Thyroid gland (tissue), 4 donors: ENCODE measurements around the gene LRRK2.

Source experiments
- POLR2A ChIP-seq, 2 donors: fragments of 450-650 bp; IDR thresholded peaks; one replicate each; pipeline ENCODE4 v1.6.1; 2017; ENCODE audit warnings: antibody characterized with exemption in 2 of 2, mild to moderate bottlenecking in 2 of 2, moderate library complexity in 1 of 2
- TF ChIP-seq, protein P1 (sequence below), 6 experiments: fragments of 200-600 bp in 3 of 6; fragments of 450-650 bp in 3 of 6; sonication (generic) in 3 of 6; IDR thresholded peaks; one replicate each; pipeline ENCODE4 v1.5.1; 2016 to 2019; ENCODE audit warnings: antibody characterized with exemption in 6 of 6, mild to moderate bottlenecking in 2 of 6, inconsistent platforms in 1 of 6, moderate library complexity in 1 of 6

DNA sequence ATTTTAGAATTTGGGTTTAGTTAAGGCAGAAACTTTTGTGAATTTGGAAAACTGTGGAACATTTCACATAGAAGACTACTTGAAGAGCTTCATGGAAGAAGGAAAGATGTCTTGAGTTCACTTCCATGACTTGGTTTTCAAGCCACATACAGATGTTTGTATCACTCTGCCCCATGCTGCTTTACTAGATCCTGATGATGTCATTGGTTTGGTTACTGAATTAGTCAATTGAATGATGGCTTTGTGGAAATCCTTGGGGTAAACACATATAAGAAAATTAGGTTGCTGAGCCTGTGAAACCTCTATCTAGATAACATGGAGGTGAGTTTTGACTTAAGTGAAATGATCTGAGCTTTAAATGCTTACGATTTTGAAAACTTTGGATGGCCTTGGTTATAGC is 90.6 kb downstream of the LRRK2 start:
- TF ChIP-seq, protein P1, sequence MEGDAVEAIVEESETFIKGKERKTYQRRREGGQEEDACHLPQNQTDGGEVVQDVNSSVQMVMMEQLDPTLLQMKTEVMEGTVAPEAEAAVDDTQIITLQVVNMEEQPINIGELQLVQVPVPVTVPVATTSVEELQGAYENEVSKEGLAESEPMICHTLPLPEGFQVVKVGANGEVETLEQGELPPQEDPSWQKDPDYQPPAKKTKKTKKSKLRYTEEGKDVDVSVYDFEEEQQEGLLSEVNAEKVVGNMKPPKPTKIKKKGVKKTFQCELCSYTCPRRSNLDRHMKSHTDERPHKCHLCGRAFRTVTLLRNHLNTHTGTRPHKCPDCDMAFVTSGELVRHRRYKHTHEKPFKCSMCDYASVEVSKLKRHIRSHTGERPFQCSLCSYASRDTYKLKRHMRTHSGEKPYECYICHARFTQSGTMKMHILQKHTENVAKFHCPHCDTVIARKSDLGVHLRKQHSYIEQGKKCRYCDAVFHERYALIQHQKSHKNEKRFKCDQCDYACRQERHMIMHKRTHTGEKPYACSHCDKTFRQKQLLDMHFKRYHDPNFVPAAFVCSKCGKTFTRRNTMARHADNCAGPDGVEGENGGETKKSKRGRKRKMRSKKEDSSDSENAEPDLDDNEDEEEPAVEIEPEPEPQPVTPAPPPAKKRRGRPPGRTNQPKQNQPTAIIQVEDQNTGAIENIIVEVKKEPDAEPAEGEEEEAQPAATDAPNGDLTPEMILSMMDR (IDR thresholded peaks at IDR 0.05): no peak
- no peak for TF ChIP-seq POLR2A (IDR thresholded peaks at IDR 0.05)
